ENCODE results near the gene CCDC159.
A peak's percentile ranks its signal among the peaks of the same experiment; 100 is the strongest.
"Not testable (repeated sequence)": the region's sequence is repeated elsewhere in the genome, so short reads cannot be mapped to it uniquely, and the experiment has no call there.

Gene CCDC159

DNA sequence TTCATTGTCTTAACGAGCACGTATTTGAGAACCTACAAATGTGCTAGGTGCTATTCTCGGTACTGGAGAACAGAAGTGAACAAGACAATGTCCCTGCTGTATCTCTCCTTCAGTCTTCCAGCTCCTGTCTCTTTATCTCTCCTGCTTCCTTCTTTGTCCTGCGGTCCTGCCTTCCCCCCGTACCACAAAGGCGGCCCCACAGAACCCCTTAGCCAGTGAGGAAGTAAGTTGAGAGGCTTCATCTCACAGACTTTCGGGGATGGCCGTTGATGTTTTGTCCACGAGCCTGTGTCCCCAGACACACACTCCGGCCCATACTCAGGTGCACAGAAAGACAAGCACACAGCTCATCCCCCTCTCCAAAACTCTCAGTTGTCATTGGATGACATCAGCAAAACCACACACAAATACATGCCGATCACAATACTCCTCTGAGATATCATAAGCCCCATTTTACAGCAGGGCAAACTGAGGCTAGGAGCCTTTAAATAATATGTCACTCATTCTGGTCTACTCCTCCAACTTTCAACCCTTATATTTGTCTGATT is 27.6 kb downstream of the CCDC159 start:
- H3K4me3 ChIP-seq (ENCODE audit: low read depth, low read length) = peak overlapping the region; percentile 75
- TF ChIP-seq, protein P1, sequence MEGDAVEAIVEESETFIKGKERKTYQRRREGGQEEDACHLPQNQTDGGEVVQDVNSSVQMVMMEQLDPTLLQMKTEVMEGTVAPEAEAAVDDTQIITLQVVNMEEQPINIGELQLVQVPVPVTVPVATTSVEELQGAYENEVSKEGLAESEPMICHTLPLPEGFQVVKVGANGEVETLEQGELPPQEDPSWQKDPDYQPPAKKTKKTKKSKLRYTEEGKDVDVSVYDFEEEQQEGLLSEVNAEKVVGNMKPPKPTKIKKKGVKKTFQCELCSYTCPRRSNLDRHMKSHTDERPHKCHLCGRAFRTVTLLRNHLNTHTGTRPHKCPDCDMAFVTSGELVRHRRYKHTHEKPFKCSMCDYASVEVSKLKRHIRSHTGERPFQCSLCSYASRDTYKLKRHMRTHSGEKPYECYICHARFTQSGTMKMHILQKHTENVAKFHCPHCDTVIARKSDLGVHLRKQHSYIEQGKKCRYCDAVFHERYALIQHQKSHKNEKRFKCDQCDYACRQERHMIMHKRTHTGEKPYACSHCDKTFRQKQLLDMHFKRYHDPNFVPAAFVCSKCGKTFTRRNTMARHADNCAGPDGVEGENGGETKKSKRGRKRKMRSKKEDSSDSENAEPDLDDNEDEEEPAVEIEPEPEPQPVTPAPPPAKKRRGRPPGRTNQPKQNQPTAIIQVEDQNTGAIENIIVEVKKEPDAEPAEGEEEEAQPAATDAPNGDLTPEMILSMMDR (IDR thresholded peaks at IDR 0.05; ENCODE audit: borderline replicate concordance, insufficient read depth, low read depth, low read length) = no peak

DNA sequence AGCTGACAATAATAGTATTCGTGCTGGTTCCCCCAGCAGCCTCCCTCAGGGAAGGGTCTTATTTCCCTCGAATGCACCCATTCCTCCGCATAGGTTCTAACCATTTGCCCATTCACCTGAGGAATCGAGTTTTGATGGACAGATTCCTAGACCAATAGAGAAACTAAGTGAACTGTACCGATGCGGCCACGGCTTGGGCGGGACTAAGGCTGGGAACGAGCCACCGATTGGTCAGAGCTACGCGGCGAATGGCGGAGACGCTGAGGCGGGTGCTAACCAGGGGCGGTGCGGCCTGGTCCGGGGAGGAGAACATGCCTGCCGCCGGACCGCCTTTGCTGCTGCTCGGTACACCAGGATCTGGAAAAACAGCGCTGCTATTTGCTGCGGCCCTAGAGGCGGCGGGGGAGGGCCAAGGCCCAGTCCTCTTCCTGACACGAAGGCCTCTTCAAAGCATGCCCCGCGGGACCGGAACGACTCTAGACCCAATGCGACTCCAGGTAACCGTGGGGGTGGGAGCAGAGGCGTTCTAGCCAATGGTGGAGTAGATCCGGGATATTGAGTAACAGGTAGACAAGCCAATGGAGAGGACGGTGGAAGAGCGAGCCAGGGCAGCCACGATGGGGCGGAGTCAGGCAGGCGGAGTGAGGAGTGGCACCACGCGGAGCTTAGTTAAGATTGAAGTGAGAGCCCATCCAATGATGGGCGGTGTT is 28.3 kb downstream of the CCDC159 start, which contains the start of gene SWSAP1:
Gene SWSAP1, plus strand, starts transcription at position 234 of the 710 bp plus-strand sequence. Its CDS starts 15 bp downstream, at position 249.
- TF ChIP-seq, protein P1 (IDR thresholded peaks at IDR 0.05; ENCODE audit: borderline replicate concordance, insufficient read depth, low read depth, low read length) = no peak
- peak within 1 kb of the TSS; percentile 75 for H3K4me3 ChIP-seq (ENCODE audit: low read depth, low read length)

DNA sequence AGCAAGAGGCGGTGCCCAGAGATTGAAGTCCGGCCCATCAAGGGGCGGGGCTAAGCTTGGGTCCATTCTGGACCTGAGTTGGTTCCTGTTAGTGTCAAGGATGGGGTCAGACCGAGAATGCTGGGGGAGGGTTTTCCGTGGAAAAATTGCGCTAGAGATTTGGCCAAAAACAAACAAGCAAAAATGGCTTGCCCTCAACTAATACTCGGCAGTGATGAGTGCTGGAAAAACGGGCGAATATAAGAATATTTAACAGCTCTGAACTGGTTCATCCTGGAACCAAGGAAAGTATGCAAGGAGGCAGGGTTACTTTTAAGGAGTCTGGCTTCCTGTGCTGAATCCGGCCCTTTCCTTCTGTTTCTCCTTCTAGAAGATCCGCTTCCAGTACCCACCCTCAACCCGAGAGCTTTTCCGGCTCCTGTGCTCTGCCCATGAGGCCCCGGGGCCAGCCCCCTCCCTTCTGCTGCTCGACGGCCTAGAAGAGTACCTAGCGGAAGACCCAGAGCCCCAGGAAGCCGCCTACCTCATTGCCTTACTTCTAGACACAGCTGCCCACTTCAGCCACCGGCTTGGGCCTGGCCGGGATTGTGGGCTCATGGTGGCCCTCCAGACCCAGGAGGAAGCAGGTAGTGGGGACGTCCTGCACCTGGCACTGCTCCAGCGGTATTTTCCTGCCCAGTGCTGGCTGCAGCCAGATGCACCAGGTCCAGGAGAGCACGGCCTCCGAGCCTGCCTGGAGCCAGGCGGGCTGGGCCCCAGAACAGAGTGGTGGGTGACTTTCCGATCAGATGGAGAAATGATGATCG is 29.0 kb downstream of the CCDC159 start:
- TF ChIP-seq, protein P1 (IDR thresholded peaks at IDR 0.05; ENCODE audit: borderline replicate concordance, insufficient read depth, low read depth, low read length) = no peak
- peak overlapping the region; percentile 69 for H3K4me3 ChIP-seq (ENCODE audit: low read depth, low read length)

DNA sequence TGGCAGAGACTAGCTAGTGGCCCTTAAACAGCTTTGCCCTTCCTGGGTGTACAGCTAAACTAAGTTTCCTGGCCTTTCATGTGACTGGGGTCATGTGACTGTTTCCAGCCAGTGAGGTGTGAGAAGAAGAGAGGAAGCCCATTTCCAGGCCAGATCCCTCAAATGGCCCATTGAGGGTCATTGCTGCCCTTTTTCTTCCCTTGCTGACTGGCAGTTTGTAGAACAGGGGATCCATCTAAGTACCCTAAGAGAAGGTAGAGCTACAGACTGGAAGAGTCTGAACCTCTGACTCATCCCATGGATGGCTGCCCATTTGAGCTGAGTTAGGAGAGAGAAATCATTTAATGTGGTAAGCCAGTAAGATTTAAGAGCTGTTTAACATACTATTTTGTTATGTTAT is 30.9 kb downstream of the CCDC159 start:
- TF ChIP-seq, protein P1 (IDR thresholded peaks at IDR 0.05; ENCODE audit: borderline replicate concordance, insufficient read depth, low read depth, low read length) = no peak
- no peak overlapping the region for H3K4me3 ChIP-seq (ENCODE audit: low read depth, low read length)

DNA sequence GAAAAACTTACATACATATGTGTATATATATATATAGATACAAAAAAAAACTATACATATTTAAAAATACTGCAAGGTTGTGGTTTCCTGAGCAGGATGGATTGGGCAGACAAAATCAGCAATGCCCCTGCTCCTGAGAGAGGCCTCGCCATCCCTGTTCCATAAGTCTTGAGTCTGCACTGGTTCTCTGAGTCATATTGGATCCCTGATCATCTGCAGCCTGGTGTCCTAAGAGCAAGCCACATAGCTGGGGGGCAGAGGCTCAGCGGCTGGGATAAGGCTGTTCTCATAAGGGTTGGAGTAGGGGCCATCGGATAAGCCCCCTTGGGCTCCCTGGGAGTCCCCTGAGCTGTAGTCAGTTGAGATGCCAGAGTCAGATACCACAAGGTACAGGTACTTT is 31.4 kb downstream of the CCDC159 start:
- TF ChIP-seq, protein P1 (IDR thresholded peaks at IDR 0.05; ENCODE audit: borderline replicate concordance, insufficient read depth, low read depth, low read length) = no peak
- H3K4me3 ChIP-seq (ENCODE audit: low read depth, low read length) = no peak overlapping the region

DNA sequence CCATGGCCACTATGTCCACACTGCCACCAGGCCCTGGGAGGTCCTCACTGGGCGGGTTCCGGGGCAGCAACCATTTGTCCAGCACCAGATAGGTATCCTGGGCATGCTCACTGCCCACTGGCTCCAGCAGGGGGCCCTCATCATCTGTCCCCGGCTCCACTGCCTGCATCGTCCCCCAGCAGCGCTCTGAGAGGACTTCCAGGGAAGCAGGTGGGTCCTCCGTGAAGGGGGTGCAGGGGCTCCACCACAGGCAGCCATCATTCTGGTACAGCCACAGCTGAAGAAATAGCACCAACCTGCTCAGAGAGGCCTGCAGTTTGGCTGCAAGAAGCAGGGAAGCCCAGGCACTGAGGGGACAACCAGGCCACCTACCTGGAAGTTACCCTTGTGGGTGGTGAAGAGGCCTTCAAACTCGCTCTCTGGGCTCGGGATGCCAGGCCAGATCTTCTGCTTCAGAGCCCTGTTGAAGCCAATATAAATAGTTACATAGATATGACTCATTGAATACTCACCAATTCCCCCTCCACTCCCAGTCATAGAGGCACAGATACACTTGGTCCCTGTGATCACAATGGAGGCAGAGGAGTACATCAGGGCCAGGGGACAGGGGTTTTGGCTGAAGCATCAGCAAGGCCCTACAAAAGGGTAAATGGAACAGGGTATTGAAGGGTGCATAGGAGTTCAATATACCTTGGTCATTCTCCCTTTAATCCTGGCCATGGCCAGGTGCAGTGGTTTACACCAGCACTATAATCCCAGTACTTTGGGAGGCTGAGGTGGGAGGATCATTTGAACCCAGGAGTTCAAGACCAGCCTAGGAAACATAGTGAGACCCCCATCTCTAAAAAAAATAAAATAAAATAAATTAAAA is 32.2 kb downstream of the CCDC159 start:
- H3K4me3 ChIP-seq (ENCODE audit: low read depth, low read length) = no peak overlapping the region

DNA sequence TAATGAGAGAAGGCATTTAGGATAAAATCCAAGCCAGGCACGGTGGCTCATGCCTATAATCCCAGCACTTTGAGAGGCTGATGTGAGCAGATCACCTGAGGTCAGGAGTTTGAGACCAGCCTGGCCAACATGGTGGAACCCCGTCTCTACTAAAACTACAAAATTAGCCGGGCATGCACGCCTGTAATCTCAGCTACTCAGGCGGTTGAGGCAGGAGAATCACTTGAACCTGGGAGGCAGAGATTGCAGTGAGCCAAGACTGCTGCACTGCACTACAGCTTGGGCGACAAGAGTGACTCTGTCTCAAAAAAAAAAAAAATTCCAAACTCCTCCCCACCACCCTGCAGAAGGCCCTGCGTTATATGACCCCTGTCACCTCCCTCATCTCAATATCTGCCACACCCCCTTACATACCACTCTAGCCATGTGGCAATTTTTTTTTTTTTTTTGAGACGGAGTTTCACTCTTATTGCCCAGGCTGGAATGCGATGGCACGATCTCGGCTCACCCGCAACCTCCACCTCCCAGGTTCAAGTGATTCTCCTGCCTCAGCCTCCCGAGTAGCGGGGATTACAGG is 33.0 kb downstream of the CCDC159 start:
- H3K4me3 ChIP-seq (ENCODE audit: low read depth, low read length) = not testable (repeated sequence)

More for the DNA sequence above, 32.2 kb downstream of the CCDC159 start:
- TF ChIP-seq, protein P1 (IDR thresholded peaks at IDR 0.05; ENCODE audit: borderline replicate concordance, insufficient read depth, low read depth, low read length) = peak; percentile 63

Data from GM12875 (cell line).